Right lobe of liver (tissue), 6 donors: ENCODE measurements around the gene MYO3B. TPM values are rescaled to one million over a fixed set of nuclear protein-coding genes. Genes with fewer than 3 reads are reported as not detected.

Experiments
- ATAC-seq, 4 donors: fragments of 200-7000 bp; cut with Tn5 transposase; one replicate each; pipeline ENCODE4 v1.9.1; 2020; ENCODE audit warnings: mild to moderate bottlenecking in 4 of 4, moderate library complexity in 4 of 4
- DNase-seq, 3 donors: peaks; one replicate each; pipeline ENCODE4 v3.0.0-alpha.2; 2020
- H3K27ac ChIP-seq, 3 donors: fragments of 200-600 bp; one replicate each; pipeline ENCODE4 v1.8.0; 2022
- H3K27me3 ChIP-seq, 2 donors: fragments of 200-600 bp; one replicate each; pipeline ENCODE4 v1.8.0; 2022
- H3K36me3 ChIP-seq, 4 donors: fragments of 200-600 bp; sonication (generic) in 1 of 4; one replicate each; pipeline versions ENCODE4 v1.5.1 to v1.8.0; 2017 to 2022; ENCODE audit warnings: control low read depth in 1 of 4
- H3K4me1 ChIP-seq, 4 donors: fragments of 200-600 bp; sonication (generic) in 1 of 4; one replicate each; pipeline versions ENCODE4 v1.5.1 to v1.8.0; 2017 to 2022; ENCODE audit warnings: control low read depth in 1 of 4
- H3K4me3 ChIP-seq, 3 donors: fragments of 200-600 bp; one replicate each; pipeline ENCODE4 v1.8.0; 2022
- H3K9me3 ChIP-seq, 4 donors: fragments of 200-600 bp; sonication (generic) in 1 of 4; one replicate each; pipeline versions ENCODE4 v1.5.1 to v1.8.0; 2017 to 2022; ENCODE audit warnings: control low read depth in 1 of 4
- CTCF ChIP-seq, 4 donors: fragments of 200-600 bp in 3 of 4; fragments of 450-650 bp in 1 of 4; IDR thresholded peaks; one replicate each; pipeline versions ENCODE4 v1.5.1 to v1.8.0; 2016 to 2022; ENCODE audit warnings: antibody characterized with exemption in 4 of 4, mild to moderate bottlenecking in 2 of 4
- POLR2A ChIP-seq: fragments of 450-650 bp; IDR thresholded peaks from one replicate; pipeline ENCODE4 v1.6.1; 2017; ENCODE audit warnings: antibody characterized with exemption, mild to moderate bottlenecking
- WGBS: methylation state at CpG from one replicate; pipeline ENCODE4 v1.1.6; 2018; ENCODE audit warnings: low coverage, low lambda C conversion rate; ENCODE audit not compliant: insufficient coverage; ENCODE audit errors: missing lambda C conversion rate; 5-methylcytosine and 5-hydroxymethylcytosine counted together
- intact Hi-C, 2 donors: fragments of 100-400 bp; cut with DNase I; formaldehyde crosslinking; loops; one replicate each; pipeline versions ENCODE4 v1.11.2 to v1.14.1; 2022
- total RNA-seq, 6 experiments: library from RNA; depleted of rRNA in 2 of 6; stranded (reverse); fragments of >200 nt in 2 of 6; fragmentation: NEBNext Ultra II Directional in 3 of 6; extraction: Animal tissue kit (Norgen Biotek cat#: 25700) in 3 of 6; gene quantifications; one replicate each; pipeline versions ENCODE4 v1.1.0 to v1.2.4, GENCODE V29; 2016 to 2023
- donor health status: DM: no; HTN: yes; CAD: no.
- donor health status: DM: no; HTN: no; CAD: no.
- donor health status: DM: no; HTN: no; CAD: no.
- donor health status: DM: no; HTN: yes; CAD: no.
- donor health status: DM: no; HTN: yes; CAD: no.

MYO3B gene
- total RNA-seq, 6 experiments from 2014 or later: 0.18 to 0.25 TPM; not detected in 4

GRCh38 chr2:170391018-170391417 is 213.1 kb downstream of the MYO3B start:
- H3K27ac ChIP-seq: no peak overlapping the region
- DNase-seq (no peak), ATAC-seq (no peak)
- WGBS: 55% methylated on average over 2 of the region's 2 CpGs
- no peaks in the 10 kb centered on the region for H3K36me3 ChIP-seq
- H3K4me1 ChIP-seq: no peaks in the 10 kb centered on the region
- intact Hi-C loops: no loop called here
- H3K4me3 ChIP-seq: no peak overlapping the region
- TF ChIP-seq POLR2A: no peak
- no peak for TF ChIP-seq CTCF (IDR thresholded peaks at IDR 0.05)
- peaks cover 0 to 5% of the 10 kb centered on the region in 2 donors for H3K27me3 ChIP-seq
- H3K9me3 ChIP-seq: no peaks in the 10 kb centered on the region

DNA sequence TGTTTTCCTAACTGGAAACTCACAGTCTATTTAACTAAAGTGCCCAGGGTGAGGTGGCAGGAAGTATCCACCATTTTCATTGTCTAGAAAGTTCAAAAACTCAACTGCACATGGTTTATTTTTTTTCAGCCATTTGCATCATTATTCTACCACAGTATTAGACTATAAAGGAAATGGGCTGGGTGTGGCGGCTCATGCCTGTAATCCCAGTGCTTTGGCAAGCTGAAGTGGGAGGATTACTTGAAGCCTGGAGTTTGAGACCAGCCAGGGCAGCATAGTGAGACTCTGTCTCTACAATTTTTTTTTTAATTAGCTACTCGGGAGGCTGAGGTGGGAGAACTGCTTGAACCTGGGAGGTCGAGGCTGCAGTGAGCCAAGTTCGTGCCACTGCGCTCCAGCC is 213.8 kb downstream of the MYO3B start:
- Histone ChIP-seq H3K4me1 (no peaks in the 10 kb centered on the region), H3K27me3 (peaks cover 0 to 5% of the 10 kb centered on the region in 2 donors), H3K9me3 (no peaks in the 10 kb centered on the region), H3K4me3 (no peak overlapping the region), H3K27ac (no peak overlapping the region), H3K36me3 (no peaks in the 10 kb centered on the region)
- no peak for TF ChIP-seq CTCF (IDR thresholded peaks at IDR 0.05)
- no peak for TF ChIP-seq POLR2A
- no peak for ATAC-seq
- no peak for DNase-seq
- 59% methylated on average over 5 of the region's 5 CpGs for WGBS
- intact Hi-C loops: no loop called here

- Histone ChIP-seq H3K27ac (no peak overlapping the region), H3K4me1 (no peaks in the 10 kb centered on the region), H3K27me3 (peaks cover 0 to 10% of the 10 kb centered on the region in 2 donors), H3K9me3 (no peaks in the 10 kb centered on the region), H3K36me3 (no peaks in the 10 kb centered on the region), H3K4me3 (no peak overlapping the region)
- intact Hi-C loops: no loop called here
- ATAC-seq: no peak
- TF ChIP-seq POLR2A (no peak), CTCF (IDR thresholded peaks at IDR 0.05) (no peak)
- 33% methylated on average over 2 of the region's 2 CpGs for WGBS
- DNase-seq: no peak
Observed at GRCh38 chr2:170393861-170394498, 216.0 kb downstream of the MYO3B start.

- intact Hi-C loops: no loop called here
- no peak for DNase-seq
- Histone ChIP-seq H3K4me3 (no peak overlapping the region), H3K9me3 (no peaks in the 10 kb centered on the region), H3K36me3 (no peaks in the 10 kb centered on the region), H3K27ac (no peak overlapping the region), H3K27me3 (peaks cover 0 to 10% of the 10 kb centered on the region in 2 donors), H3K4me1 (no peaks in the 10 kb centered on the region)
- TF ChIP-seq POLR2A: no peak
- no peak for TF ChIP-seq CTCF (IDR thresholded peaks at IDR 0.05)
- ATAC-seq: no peak
Observed at GRCh38 chr2:170394641-170395387, 216.9 kb downstream of the MYO3B start.
